OCI-LY7 (cell line): ENCODE measurements around the gene MET. TPM values are rescaled to one million over a fixed set of nuclear protein-coding genes. Genes with fewer than 3 reads are reported as not detected.

Source experiments
- BruUV-seq: library from RNA; stranded (reverse); fragments of 400-500 nt; replicated peaks from 2 replicates; lab custom pipeline; 2021; lab: Mats Ljungman, UMichigan
- CTCF ChIA-PET: fragments of 300-600 bp; sonication (Branson Sonifier 250); formaldehyde crosslinking; loops from one replicate; lab custom pipeline; 2022; ENCODE audit warnings: antibody characterized with exemption; ENCODE audit not compliant: unreplicated experiment; lab: Charles Lee
- POLR2A ChIA-PET: fragments of 300-600 bp; sonication (Branson Sonifier 250); formaldehyde crosslinking; loops from one replicate; lab custom pipeline; 2022; ENCODE audit warnings: antibody characterized with exemption; lab: Charles Lee
- DNase-seq: peaks from one replicate; pipeline ENCODE4 v3.0.0-alpha.2; 2015; ENCODE audit warnings: low spot score
- H2AFZ ChIP-seq: fragments of 200-600 bp; sonication (generic), shearing (Covaris generic); 2 replicates; pipeline ENCODE4 v1.6.1; 2014; ENCODE audit warnings: mild to moderate bottlenecking, antibody characterized with exemption, low read length, moderate library complexity
- H3K27ac ChIP-seq: fragments of 200-600 bp; sonication (generic); 2 replicates; pipeline ENCODE4 v1.5.1; 2014; ENCODE audit warnings: mixed run types, low read depth, mild to moderate bottlenecking, moderate library complexity, low read length, inconsistent platforms; ENCODE audit not compliant: poor library complexity, severe bottlenecking
- H3K36me3 ChIP-seq: fragments of 200-600 bp; sonication (generic); 2 replicates; pipeline ENCODE4 v1.6.1; 2014; ENCODE audit warnings: mild to moderate bottlenecking, antibody characterized with exemption, low read length, moderate library complexity, mixed read lengths; ENCODE audit not compliant: insufficient read depth
- H3K4me1 ChIP-seq: fragments of 200-600 bp; sonication (generic); 2 replicates; pipeline ENCODE4 v1.5.1; 2014; ENCODE audit warnings: mild to moderate bottlenecking, low read length; ENCODE audit not compliant: insufficient read depth, poor library complexity, severe bottlenecking
- H3K4me2 ChIP-seq: fragments of 200-600 bp; sonication (generic); 2 replicates; pipeline ENCODE4 v1.6.1; 2014; ENCODE audit warnings: mild to moderate bottlenecking, low read length
- H3K4me3 ChIP-seq: fragments of 200-600 bp; sonication (generic); 2 replicates; pipeline ENCODE4 v1.5.1; 2014; ENCODE audit warnings: mild to moderate bottlenecking, low read depth, low read length; ENCODE audit not compliant: poor library complexity, severe bottlenecking
- H3K79me2 ChIP-seq: fragments of 200-600 bp; sonication (generic); 2 replicates; pipeline ENCODE4 v1.6.1; 2016; ENCODE audit warnings: low read depth, mild to moderate bottlenecking, low read length, moderate library complexity, mixed read lengths; ENCODE audit not compliant: insufficient read depth
- H3K9me2 ChIP-seq: fragments of 200-600 bp; sonication (generic); 2 replicates; pipeline ENCODE4 v1.6.1; 2016; ENCODE audit warnings: mild to moderate bottlenecking, low read length, mixed read lengths; ENCODE audit not compliant: insufficient read depth
- H3K9me3 ChIP-seq: fragments of 200-600 bp; sonication (generic); 2 replicates; pipeline ENCODE4 v1.6.1; 2014; ENCODE audit warnings: mild to moderate bottlenecking, mixed run types, low read length, mixed read lengths
- H4K20me1 ChIP-seq: fragments of 200-600 bp; sonication (generic); 2 replicates; pipeline ENCODE4 v1.6.1; 2014; ENCODE audit warnings: mild to moderate bottlenecking, antibody characterized with exemption, low read length, moderate library complexity, mixed read lengths; ENCODE audit not compliant: insufficient read depth
- CTCF ChIP-seq: fragments of 200-600 bp; sonication (generic); conservative IDR thresholded peaks from 2 replicates; pipeline ENCODE4 v1.5.1; 2014; ENCODE audit warnings: mild to moderate bottlenecking, antibody characterized with exemption, low read length, moderate library complexity, mixed read lengths
- EZH2phosphoT487 ChIP-seq: fragments of 200-600 bp; sonication (generic); IDR thresholded peaks from 2 replicates; pipeline ENCODE4 v1.6.1; 2018; ENCODE audit warnings: low read depth, borderline replicate concordance, mild to moderate bottlenecking, mixed run types, antibody characterized with exemption, low read length, moderate library complexity, mixed read lengths
- intact Hi-C: fragments of 100-400 bp; cut with micrococcal nuclease; formaldehyde crosslinking; loops from one replicate; pipeline ENCODE4 v1.10.0; 2022; ENCODE audit not compliant: unreplicated experiment
- total RNA-seq, 2 experiments: library from RNA; depleted of rRNA in 1 of 2; stranded (reverse); fragments of >200 nt in 1 of 2; shearing (Covaris generic) in 1 of 2; gene quantifications; 2 replicates each; pipeline ENCODE4 v1.2.3, GENCODE V29; 2014 to 2022

The MET gene
- total RNA-seq, 2 experiments from 2014 or later: not detected

DNA sequence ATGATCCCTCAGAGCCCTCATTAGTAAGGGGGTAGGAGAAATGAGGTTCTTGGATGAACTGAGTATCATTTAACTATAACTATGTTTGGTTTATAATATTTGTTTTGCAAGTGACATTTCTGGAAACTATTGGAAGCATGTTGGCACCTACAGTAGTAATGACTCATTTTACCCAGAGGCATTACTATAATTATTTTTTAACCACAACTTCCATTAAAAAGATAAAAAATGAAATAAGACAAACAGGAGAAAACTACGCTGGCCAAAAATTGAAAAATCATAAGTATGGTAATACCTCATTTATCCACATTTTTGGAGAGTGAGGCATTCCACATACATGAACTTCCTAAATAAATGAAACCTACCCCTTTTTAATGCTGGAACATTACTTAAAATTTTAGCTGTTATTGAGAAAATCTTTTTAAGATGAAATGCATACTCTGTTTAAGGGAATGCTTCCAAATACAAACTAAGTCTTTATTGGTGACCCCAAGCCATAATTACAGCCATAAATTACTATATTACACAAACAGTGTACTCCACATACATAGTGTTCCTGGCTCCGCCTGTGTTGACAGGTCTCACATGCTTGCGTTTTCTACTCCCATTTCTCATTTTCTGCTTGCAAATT is 105.8 kb downstream of the MET start:
- no peak overlapping the region for H3K27ac ChIP-seq
- H3K9me2 ChIP-seq: no peaks in the 10 kb centered on the region
- no peaks in the 10 kb centered on the region for H3K79me2 ChIP-seq
- CTCF ChIA-PET: no interaction called here
- H3K4me2 ChIP-seq: no peak overlapping the region
- no peak overlapping the region for H3K4me3 ChIP-seq
- no peak overlapping the region for H2AFZ ChIP-seq
- TF ChIP-seq CTCF: no peak
- no peak for TF ChIP-seq EZH2phosphoT487
- no peaks in the 10 kb centered on the region for H3K9me3 ChIP-seq
- H3K36me3 ChIP-seq: no peaks in the 10 kb centered on the region
- no peaks in the 10 kb centered on the region for H4K20me1 ChIP-seq
- no peaks in the 10 kb centered on the region for H3K4me1 ChIP-seq
- intact Hi-C loops: no loop called here
- POLR2A ChIA-PET: interaction anchor here (1.5 kb wide), 1 partner anchor 14 kb away, joined by 5 read pairs; no protein-coding TSS in a partner anchor
- no peak for DNase-seq
- no TSS peak for BruUV-seq

DNA sequence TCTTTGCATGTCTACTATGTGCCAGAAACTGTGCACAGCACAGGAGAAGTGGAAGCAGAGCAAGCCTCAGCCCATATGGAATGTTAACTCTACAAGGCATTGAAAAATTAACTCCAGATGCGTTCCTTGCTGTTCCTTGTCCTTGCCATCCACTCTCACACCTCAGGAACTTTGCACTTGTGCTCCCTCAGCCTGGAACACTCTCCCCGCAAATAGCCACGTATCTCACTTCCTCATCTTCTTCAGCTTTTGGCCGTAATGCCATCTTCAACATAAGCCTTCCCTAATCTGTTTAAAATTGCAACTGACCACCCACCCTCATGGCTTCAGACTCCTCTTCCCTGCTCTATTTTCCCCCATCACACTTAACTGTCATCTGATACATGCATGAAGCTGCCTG is 107.2 kb downstream of the MET start:
- Histone ChIP-seq H3K9me2 (no peaks in the 10 kb centered on the region), H3K4me1 (no peaks in the 10 kb centered on the region), H3K9me3 (no peaks in the 10 kb centered on the region), H4K20me1 (no peaks in the 10 kb centered on the region), H3K79me2 (no peaks in the 10 kb centered on the region), H3K36me3 (no peaks in the 10 kb centered on the region), H3K4me2 (no peak overlapping the region), H3K27ac (no peak overlapping the region), H3K4me3 (no peak overlapping the region), H2AFZ (no peak overlapping the region)
- TF ChIP-seq EZH2phosphoT487 (no peak), CTCF (no peak)
- intact Hi-C loops: no loop called here
- DNase-seq: no peak
- POLR2A ChIA-PET: no interaction called here
- no TSS peak for BruUV-seq
- CTCF ChIA-PET: no interaction called here

DNA sequence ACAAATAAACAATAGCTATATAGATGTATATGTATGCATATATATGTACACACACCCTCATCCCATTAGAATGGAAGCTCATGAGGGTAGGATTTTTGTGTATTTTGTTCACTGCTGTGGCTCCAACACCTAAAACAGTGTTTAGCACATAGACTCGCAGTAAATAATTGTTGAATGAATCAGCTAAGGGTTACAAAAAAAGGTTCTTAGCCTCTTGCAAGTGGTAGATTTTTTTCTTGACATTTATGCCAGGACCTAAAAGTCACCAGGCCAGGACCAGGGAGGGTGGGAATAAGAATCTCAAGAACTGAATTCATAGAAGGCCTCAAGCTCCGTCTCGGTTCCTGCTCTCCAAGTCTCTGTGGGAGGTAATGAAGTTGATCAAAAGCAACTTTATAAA is 107.9 kb downstream of the MET start:
- Histone ChIP-seq H3K4me2 (no peak overlapping the region), H3K79me2 (no peaks in the 10 kb centered on the region), H3K4me3 (no peak overlapping the region), H3K9me3 (no peaks in the 10 kb centered on the region), H3K36me3 (no peaks in the 10 kb centered on the region), H3K9me2 (no peaks in the 10 kb centered on the region), H3K27ac (no peak overlapping the region), H2AFZ (no peak overlapping the region), H3K4me1 (no peaks in the 10 kb centered on the region), H4K20me1 (no peaks in the 10 kb centered on the region)
- ChIA-PET POLR2A (no interaction called here), CTCF (no interaction called here)
- DNase-seq: no peak
- no TSS peak for BruUV-seq
- intact Hi-C loops: no loop called here
- TF ChIP-seq EZH2phosphoT487: no peak
- no peak for TF ChIP-seq CTCF
